ENCODE results near the gene ZNF770. TPM values are rescaled to one million over a fixed set of nuclear protein-coding genes. Genes with fewer than 3 reads are reported as not detected.
"Not testable (repeated sequence)": the region's sequence is repeated elsewhere in the genome, so short reads cannot be mapped to it uniquely, and the experiment has no call there.

The ZNF770 gene
- total and polyA plus RNA-seq, 5 donors: 17.1 to 41.7 (median 37.3) TPM

DNA sequence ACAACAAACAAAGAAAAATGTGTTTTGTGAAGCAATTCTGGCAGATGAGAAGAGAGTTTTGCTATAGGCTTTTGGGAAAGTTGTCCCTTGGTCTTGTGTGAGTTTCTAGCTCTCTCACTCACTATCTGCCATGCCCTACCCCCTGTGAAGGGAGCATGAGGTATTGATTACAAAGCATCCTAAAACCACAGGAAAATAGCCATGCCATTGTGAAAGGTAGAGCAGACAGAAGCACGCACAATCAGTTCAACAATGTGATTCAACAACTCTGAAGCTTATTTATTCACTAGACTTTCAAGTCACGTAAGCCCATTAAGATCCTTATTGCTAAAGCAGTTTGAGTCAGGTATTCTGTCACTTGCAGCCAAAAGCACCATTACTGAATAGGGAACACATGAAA is 12.0 kb downstream of the ZNF770 start:
- intact Hi-C loops (cut with DNase I): no loop called here
- DNase-seq: no peak

GRCh38 chr15:34973512-34973911 is 14.6 kb downstream of the ZNF770 start:
- Histone ChIP-seq H3K27ac (ENCODE audit: low read length) (no peak overlapping the region), H3K4me3 (ENCODE audit: low read length) (no peak overlapping the region), H3K9me3 (ENCODE audit: control insufficient read depth, low read length) (no peaks in the 10 kb centered on the region), H3K4me1 (ENCODE audit: control insufficient read depth, insufficient read depth, low read length) (peaks cover 2% of the 10 kb centered on the region), H3K27me3 (ENCODE audit: control insufficient read depth, insufficient read depth) (no peaks in the 10 kb centered on the region)
- 59% methylated on average over 2 of the region's 2 CpGs for WGBS
- no peak for ATAC-seq
- DNase-seq: no peak
- intact Hi-C loops (cut with DNase I): no loop called here

More for the DNA sequence above, 12.0 kb downstream of the ZNF770 start:
- H3K4me3 ChIP-seq (ENCODE audit: low read length): no peak overlapping the region
- H3K4me1 ChIP-seq (ENCODE audit: control insufficient read depth, insufficient read depth, low read length): no peaks in the 10 kb centered on the region
- no peak for ATAC-seq
- WGBS: over 99% methylated on average over 2 of the region's 2 CpGs
- no peaks in the 10 kb centered on the region for H3K27me3 ChIP-seq (ENCODE audit: control insufficient read depth, insufficient read depth)
- H3K27ac ChIP-seq (ENCODE audit: low read length): no peak overlapping the region
- H3K9me3 ChIP-seq (ENCODE audit: control insufficient read depth, low read length): no peaks in the 10 kb centered on the region

GRCh38 chr15:34970098-34970643 is 17.9 kb downstream of the ZNF770 start:
- H3K27me3 ChIP-seq (ENCODE audit: control insufficient read depth, insufficient read depth); H3K4me1 ChIP-seq (ENCODE audit: control insufficient read depth, insufficient read depth, low read length); ATAC-seq; H3K27ac ChIP-seq (ENCODE audit: low read length); intact Hi-C loops (cut with DNase I); H3K9me3 ChIP-seq (ENCODE audit: control insufficient read depth, low read length): not testable (repeated sequence)
- 70% methylated on average over 21 of the region's 21 CpGs for WGBS
- peak in 1 of 3 donors; percentile 56 for DNase-seq
- peak overlapping the region; percentile 100 for H3K4me3 ChIP-seq (ENCODE audit: low read length)

GRCh38 chr15:34969340-34970097 is 18.6 kb downstream of the ZNF770 start, which contains the start of gene AQR:
Gene AQR (minus strand): TSS chr15:34969742. CDS start chr15:34969613, 129 bp downstream.
- Histone ChIP-seq H3K27ac (ENCODE audit: low read length) (peak within 1 kb of the TSS; percentile 96), H3K4me3 (ENCODE audit: low read length) (peak within 1 kb of the TSS; percentile 100), H3K27me3 (ENCODE audit: control insufficient read depth, insufficient read depth) (no peaks in the 10 kb centered on the region), H3K4me1 (ENCODE audit: control insufficient read depth, insufficient read depth, low read length) (peaks cover 2% of the 10 kb centered on the region), H3K9me3 (ENCODE audit: control insufficient read depth, low read length) (no peaks in the 10 kb centered on the region)
- ATAC-seq (peak; percentile 100), DNase-seq (peak; percentile 96 to 98 (median 97))
- intact Hi-C loops (cut with DNase I): no loop called here
- WGBS: under 1% methylated on average over 44 of the region's 44 CpGs

DNA sequence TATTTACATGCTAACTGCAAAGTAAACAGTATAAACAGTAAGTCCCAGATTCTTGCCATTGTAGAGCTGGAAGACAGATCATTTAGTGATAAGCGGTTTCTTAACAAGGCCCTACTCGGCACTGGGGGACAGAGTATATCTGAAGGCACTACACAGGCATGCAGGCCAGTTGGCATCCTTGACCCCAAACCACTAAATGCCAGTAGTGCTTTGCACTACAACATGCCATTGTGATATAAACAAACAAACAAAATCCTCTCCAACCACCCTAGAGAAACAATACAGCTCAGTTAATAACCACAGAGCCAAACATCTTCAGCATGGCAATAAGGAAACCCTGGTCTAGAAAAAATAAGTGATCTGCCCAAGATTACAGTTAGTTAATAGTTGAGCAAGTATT is 23.8 kb downstream of the ZNF770 start:
- intact Hi-C loops (cut with DNase I): no loop called here
- ATAC-seq: no peak
- no peak for DNase-seq
- Histone ChIP-seq H3K4me1 (ENCODE audit: control insufficient read depth, insufficient read depth, low read length) (no peaks in the 10 kb centered on the region), H3K4me3 (ENCODE audit: low read length) (no peak overlapping the region), H3K9me3 (ENCODE audit: control insufficient read depth, low read length) (no peaks in the 10 kb centered on the region), H3K27ac (ENCODE audit: low read length) (no peak overlapping the region), H3K27me3 (ENCODE audit: control insufficient read depth, insufficient read depth) (no peaks in the 10 kb centered on the region)
- WGBS: 87% methylated on average over 2 of the region's 2 CpGs

DNA sequence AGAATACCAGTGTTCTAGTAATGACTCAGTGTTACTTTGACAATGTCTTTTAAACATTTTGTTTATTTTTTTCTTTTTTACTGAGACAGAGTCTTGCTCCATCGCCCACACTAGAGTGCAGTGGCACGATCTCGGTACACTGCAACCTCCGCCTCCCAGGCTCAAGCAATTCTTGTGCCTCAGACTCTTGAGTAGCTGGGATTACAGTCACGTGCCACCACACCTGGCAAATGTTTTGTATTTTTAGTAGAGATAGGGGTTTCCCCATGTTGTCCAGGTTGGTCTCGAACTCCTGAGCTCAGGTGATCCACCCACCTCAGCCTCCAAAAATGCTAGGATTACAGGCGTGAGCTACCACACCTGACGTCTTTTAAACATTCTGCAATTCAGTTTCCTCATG is 34.2 kb downstream of the ZNF770 start:
- Histone ChIP-seq H3K27ac (ENCODE audit: low read length) (no peak overlapping the region), H3K27me3 (ENCODE audit: control insufficient read depth, insufficient read depth) (no peaks in the 10 kb centered on the region), H3K9me3 (ENCODE audit: control insufficient read depth, low read length) (no peaks in the 10 kb centered on the region), H3K4me3 (ENCODE audit: low read length) (no peak overlapping the region), H3K4me1 (ENCODE audit: control insufficient read depth, insufficient read depth, low read length) (no peaks in the 10 kb centered on the region)
- ATAC-seq (no peak), DNase-seq (no peak)
- WGBS: 93% methylated on average over 8 of the region's 8 CpGs
- intact Hi-C loops (cut with DNase I): no loop called here

DNA sequence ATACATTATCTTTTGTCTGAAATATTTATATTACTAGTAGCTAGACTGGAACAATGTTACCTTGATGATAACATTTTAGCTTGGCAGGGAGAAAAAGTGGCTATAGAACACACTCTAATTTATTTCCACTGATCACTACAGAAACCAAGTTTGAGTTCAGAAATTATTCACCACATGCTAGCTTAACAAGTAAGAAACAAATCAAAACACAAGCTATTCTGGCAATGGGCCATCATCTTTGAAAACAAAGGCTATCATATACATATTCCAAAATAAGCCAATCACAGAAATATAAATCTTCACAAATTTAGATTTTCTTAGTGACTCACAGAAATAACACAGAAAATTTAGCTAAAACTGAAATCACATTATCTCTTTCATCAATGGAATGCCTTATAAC is 35.6 kb downstream of the ZNF770 start:
- intact Hi-C loops (cut with DNase I): no loop called here
- no peaks in the 10 kb centered on the region for H3K27me3 ChIP-seq (ENCODE audit: control insufficient read depth, insufficient read depth)

GRCh38 chr15:34951993-34952392 is 36.1 kb downstream of the ZNF770 start:
- no peak for ATAC-seq
- Histone ChIP-seq H3K27me3 (ENCODE audit: control insufficient read depth, insufficient read depth) (no peaks in the 10 kb centered on the region), H3K4me3 (ENCODE audit: low read length) (no peak overlapping the region), H3K27ac (ENCODE audit: low read length) (no peak overlapping the region), H3K9me3 (ENCODE audit: control insufficient read depth, low read length) (no peaks in the 10 kb centered on the region), H3K4me1 (ENCODE audit: control insufficient read depth, insufficient read depth, low read length) (no peaks in the 10 kb centered on the region)
- DNase-seq: no peak
- intact Hi-C loops (cut with DNase I): no loop called here
- WGBS: 35% methylated on average over 1 of the region's 1 CpG

More for the DNA sequence above, 35.6 kb downstream of the ZNF770 start:
- no peak for ATAC-seq
- DNase-seq: no peak
- H3K4me3 ChIP-seq (ENCODE audit: low read length): no peak overlapping the region
- H3K9me3 ChIP-seq (ENCODE audit: control insufficient read depth, low read length): no peaks in the 10 kb centered on the region
- H3K4me1 ChIP-seq (ENCODE audit: control insufficient read depth, insufficient read depth, low read length): no peaks in the 10 kb centered on the region
- H3K27ac ChIP-seq (ENCODE audit: low read length): no peak overlapping the region

- DNase-seq: no peak
- H3K4me1 ChIP-seq (ENCODE audit: control insufficient read depth, insufficient read depth, low read length): no peaks in the 10 kb centered on the region
- ATAC-seq: no peak
- intact Hi-C loops (cut with DNase I): no loop called here
- no peaks in the 10 kb centered on the region for H3K27me3 ChIP-seq (ENCODE audit: control insufficient read depth, insufficient read depth)
- no peak overlapping the region for H3K27ac ChIP-seq (ENCODE audit: low read length)
- H3K9me3 ChIP-seq (ENCODE audit: control insufficient read depth, low read length): no peaks in the 10 kb centered on the region
- 91% methylated on average over 3 of the region's 3 CpGs for WGBS
- no peak overlapping the region for H3K4me3 ChIP-seq (ENCODE audit: low read length)
These were observed 43.2 kb downstream of the ZNF770 start for GRCh38 chr15:34944936-34945335.

DNA sequence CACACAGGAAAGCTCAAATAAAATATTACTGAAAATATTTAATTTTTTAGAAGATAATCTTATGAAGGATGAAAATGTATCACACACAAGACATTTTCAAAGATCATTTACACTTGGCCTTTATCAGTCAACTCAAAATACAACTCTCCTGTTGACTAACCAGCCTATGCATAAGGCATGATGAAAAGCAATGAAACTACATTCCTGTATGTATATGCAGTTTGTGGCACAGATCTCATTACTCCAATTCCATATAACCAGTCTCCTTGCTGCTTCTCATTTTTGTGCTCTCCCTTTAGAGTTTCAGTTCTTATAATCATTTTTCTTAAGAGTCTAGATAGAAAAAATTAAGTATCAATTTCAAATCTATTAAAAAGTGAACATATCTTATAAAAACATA is 44.4 kb downstream of the ZNF770 start:
- ATAC-seq (no peak), DNase-seq (no peak)
- intact Hi-C loops (cut with DNase I): no loop called here
- H3K9me3 ChIP-seq (ENCODE audit: control insufficient read depth, low read length): no peaks in the 10 kb centered on the region
- no peak overlapping the region for H3K4me3 ChIP-seq (ENCODE audit: low read length)
- no peak overlapping the region for H3K27ac ChIP-seq (ENCODE audit: low read length)
- no peaks in the 10 kb centered on the region for H3K4me1 ChIP-seq (ENCODE audit: control insufficient read depth, insufficient read depth, low read length)
- no peaks in the 10 kb centered on the region for H3K27me3 ChIP-seq (ENCODE audit: control insufficient read depth, insufficient read depth)

DNA sequence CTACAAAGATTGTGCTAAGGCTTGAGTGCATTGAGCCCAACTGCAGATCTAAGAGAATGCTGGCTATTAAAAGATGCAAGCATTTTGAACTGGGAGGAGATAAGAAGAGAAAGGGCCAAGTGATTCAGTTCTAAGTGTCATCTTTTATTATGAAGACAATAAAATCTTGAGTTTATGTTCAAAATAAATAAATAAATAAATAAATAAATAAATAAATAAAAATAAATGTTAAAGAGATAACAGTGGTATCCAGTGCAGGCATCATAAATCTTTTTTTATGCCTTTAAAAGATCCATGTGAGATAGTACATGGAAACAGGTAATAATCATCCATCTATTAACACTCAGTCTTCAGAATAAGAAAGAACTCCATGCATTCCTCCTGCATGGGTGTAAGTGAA is 44.8 kb downstream of the ZNF770 start:
- H3K27ac ChIP-seq (ENCODE audit: low read length); H3K9me3 ChIP-seq (ENCODE audit: control insufficient read depth, low read length); ATAC-seq; H3K4me3 ChIP-seq (ENCODE audit: low read length); H3K27me3 ChIP-seq (ENCODE audit: control insufficient read depth, insufficient read depth); DNase-seq; H3K4me1 ChIP-seq (ENCODE audit: control insufficient read depth, insufficient read depth, low read length); intact Hi-C loops (cut with DNase I): not testable (repeated sequence)

Data from right cardiac atrium (tissue), 5 donors.